ENCODE measurements around the gene TFDP2.

Gene TFDP2

GRCh38 chr3:142104763-142105162 is 44.6 kb downstream of the TFDP2 start:
- TF ChIP-seq TAF1 (IDR thresholded peaks at IDR 0.05; ENCODE audit: low read depth) (no peak), YY1 (IDR thresholded peaks at IDR 0.05; ENCODE audit: low read depth) (no peak), EGR1 (IDR thresholded peaks at IDR 0.05) (no peak), MAX (IDR thresholded peaks at IDR 0.05) (no peak), FOXM1 (IDR thresholded peaks at IDR 0.05; ENCODE audit: borderline replicate concordance, low read depth) (no peak), TCF12 (IDR thresholded peaks at IDR 0.05; ENCODE audit: low read depth) (no peak), REST (IDR thresholded peaks at IDR 0.05; ENCODE audit: low read depth) (no peak), USF1 (IDR thresholded peaks at IDR 0.05) (no peak), CREB1 (IDR thresholded peaks at IDR 0.05; ENCODE audit: low read depth) (no peak), EP300 (IDR thresholded peaks at IDR 0.05; ENCODE audit: borderline replicate concordance) (no peak), RAD21 (IDR thresholded peaks at IDR 0.05; ENCODE audit: low read depth) (no peak), NFIC (IDR thresholded peaks at IDR 0.05) (no peak), ZBTB7A (IDR thresholded peaks at IDR 0.05; ENCODE audit: low read depth) (no peak), TEAD4 (IDR thresholded peaks at IDR 0.05) (no peak), CEBPB (IDR thresholded peaks at IDR 0.05) (no peak)

GRCh38 chr3:142098964-142099363 is 50.4 kb downstream of the TFDP2 start:
- no peak for TF ChIP-seq ZBTB7A (IDR thresholded peaks at IDR 0.05; ENCODE audit: low read depth)
- TF ChIP-seq RAD21 (IDR thresholded peaks at IDR 0.05; ENCODE audit: low read depth) = no peak
- TF ChIP-seq MAX (IDR thresholded peaks at IDR 0.05) = no peak
- TF ChIP-seq NFIC (IDR thresholded peaks at IDR 0.05) = no peak
- no peak for TF ChIP-seq YY1 (IDR thresholded peaks at IDR 0.05; ENCODE audit: low read depth)
- no peak for TF ChIP-seq TCF12 (IDR thresholded peaks at IDR 0.05; ENCODE audit: low read depth)
- TF ChIP-seq USF1 (IDR thresholded peaks at IDR 0.05) = no peak
- TF ChIP-seq FOXM1 (IDR thresholded peaks at IDR 0.05; ENCODE audit: borderline replicate concordance, low read depth) = no peak
- TF ChIP-seq CREB1 (IDR thresholded peaks at IDR 0.05; ENCODE audit: low read depth) = no peak
- TF ChIP-seq REST (IDR thresholded peaks at IDR 0.05; ENCODE audit: low read depth) = no peak
- no peak for TF ChIP-seq TEAD4 (IDR thresholded peaks at IDR 0.05)
- TF ChIP-seq TAF1 (IDR thresholded peaks at IDR 0.05; ENCODE audit: low read depth) = no peak
- no peak for TF ChIP-seq EP300 (IDR thresholded peaks at IDR 0.05; ENCODE audit: borderline replicate concordance)
- TF ChIP-seq CEBPB (IDR thresholded peaks at IDR 0.05) = no peak

- TF ChIP-seq MAX (IDR thresholded peaks at IDR 0.05) (no peak), REST (IDR thresholded peaks at IDR 0.05; ENCODE audit: low read depth) (no peak), FOXM1 (IDR thresholded peaks at IDR 0.05; ENCODE audit: borderline replicate concordance, low read depth) (no peak), TCF12 (IDR thresholded peaks at IDR 0.05; ENCODE audit: low read depth) (no peak), EGR1 (IDR thresholded peaks at IDR 0.05) (no peak), RAD21 (IDR thresholded peaks at IDR 0.05; ENCODE audit: low read depth) (no peak), ZBTB7A (IDR thresholded peaks at IDR 0.05; ENCODE audit: low read depth) (no peak), TEAD4 (IDR thresholded peaks at IDR 0.05) (no peak), YY1 (IDR thresholded peaks at IDR 0.05; ENCODE audit: low read depth) (no peak)
These were observed 52.1 kb downstream of the TFDP2 start for GRCh38 chr3:142097099-142097843.

- TF ChIP-seq EP300 (IDR thresholded peaks at IDR 0.05; ENCODE audit: borderline replicate concordance) = no peak
- TF ChIP-seq FOXM1 (IDR thresholded peaks at IDR 0.05; ENCODE audit: borderline replicate concordance, low read depth) = no peak
- TF ChIP-seq TEAD4 (IDR thresholded peaks at IDR 0.05) = no peak
- TF ChIP-seq RAD21 (IDR thresholded peaks at IDR 0.05; ENCODE audit: low read depth) = no peak
- TF ChIP-seq NFIC (IDR thresholded peaks at IDR 0.05) = no peak
- no peak for TF ChIP-seq ZBTB7A (IDR thresholded peaks at IDR 0.05; ENCODE audit: low read depth)
- no peak for TF ChIP-seq MAX (IDR thresholded peaks at IDR 0.05)
- no peak for TF ChIP-seq YY1 (IDR thresholded peaks at IDR 0.05; ENCODE audit: low read depth)
- TF ChIP-seq CEBPB (IDR thresholded peaks at IDR 0.05) = no peak
- TF ChIP-seq TAF1 (IDR thresholded peaks at IDR 0.05; ENCODE audit: low read depth) = no peak
- TF ChIP-seq USF1 (IDR thresholded peaks at IDR 0.05) = no peak
- TF ChIP-seq REST (IDR thresholded peaks at IDR 0.05; ENCODE audit: low read depth) = no peak
- TF ChIP-seq EGR1 (IDR thresholded peaks at IDR 0.05) = no peak
- TF ChIP-seq CREB1 (IDR thresholded peaks at IDR 0.05; ENCODE audit: low read depth) = no peak
- no peak for TF ChIP-seq TCF12 (IDR thresholded peaks at IDR 0.05; ENCODE audit: low read depth)
These were observed 53.5 kb downstream of the TFDP2 start for GRCh38 chr3:142095841-142096240.
